Fibroblast of lung (primary cell): ENCODE measurements around the gene CDX1.

Experiments
- CTCF ChIP-seq, 2 donors: IDR thresholded peaks in 1 of 2; conservative IDR thresholded peaks in 1 of 2; 1 replicate in 1 of 2; 2 replicates in 1 of 2; pipeline ENCODE4 v1.5.1; 2011 to 2012; ENCODE audit warnings: low read length in 2 of 2, control low read depth in 1 of 2, inconsistent platforms in 1 of 2, low read depth in 1 of 2, mild to moderate bottlenecking in 1 of 2
- EZH2 ChIP-seq: IDR thresholded peaks from 2 replicates; pipeline ENCODE4 v1.5.1; 2012; ENCODE audit warnings: low read length, control low read depth, mild to moderate bottlenecking; ENCODE audit errors: missing control alignments

- TF ChIP-seq CTCF (conservative IDR thresholded peaks at IDR 0.05 in 1 of 2, IDR thresholded peaks at IDR 0.05 in 1 of 2; ENCODE audit: low read depth in 1 of 2, low read length in 2 of 2) (no peak), EZH2 (no peak)
Measured at GRCh38 chr5:150209099-150209635, 42.6 kb downstream of the CDX1 start.
